Measurements from ENCODE around the gene BTBD18.

The BTBD18 gene

DNA sequence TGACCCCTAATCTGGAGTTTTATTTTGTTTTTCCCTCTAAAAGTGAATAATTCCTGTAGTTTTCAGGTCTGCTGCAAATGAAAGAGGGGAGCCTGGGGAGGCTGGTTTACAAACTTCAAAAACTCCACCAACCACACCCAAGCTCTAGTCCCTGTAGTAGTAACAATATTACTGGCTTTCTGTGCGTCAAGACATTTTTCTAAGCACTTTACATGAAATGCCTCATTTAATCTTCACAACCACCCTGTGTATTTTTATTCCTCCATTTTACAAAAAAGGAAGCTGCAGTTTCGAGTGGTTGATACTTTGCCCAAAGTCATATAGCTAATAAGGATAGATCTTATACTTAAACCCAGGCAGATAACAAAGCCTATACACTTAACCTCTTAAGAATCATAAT, 33.5 kb upstream of the BTBD18 start:
- TF ChIP-seq, protein P1, sequence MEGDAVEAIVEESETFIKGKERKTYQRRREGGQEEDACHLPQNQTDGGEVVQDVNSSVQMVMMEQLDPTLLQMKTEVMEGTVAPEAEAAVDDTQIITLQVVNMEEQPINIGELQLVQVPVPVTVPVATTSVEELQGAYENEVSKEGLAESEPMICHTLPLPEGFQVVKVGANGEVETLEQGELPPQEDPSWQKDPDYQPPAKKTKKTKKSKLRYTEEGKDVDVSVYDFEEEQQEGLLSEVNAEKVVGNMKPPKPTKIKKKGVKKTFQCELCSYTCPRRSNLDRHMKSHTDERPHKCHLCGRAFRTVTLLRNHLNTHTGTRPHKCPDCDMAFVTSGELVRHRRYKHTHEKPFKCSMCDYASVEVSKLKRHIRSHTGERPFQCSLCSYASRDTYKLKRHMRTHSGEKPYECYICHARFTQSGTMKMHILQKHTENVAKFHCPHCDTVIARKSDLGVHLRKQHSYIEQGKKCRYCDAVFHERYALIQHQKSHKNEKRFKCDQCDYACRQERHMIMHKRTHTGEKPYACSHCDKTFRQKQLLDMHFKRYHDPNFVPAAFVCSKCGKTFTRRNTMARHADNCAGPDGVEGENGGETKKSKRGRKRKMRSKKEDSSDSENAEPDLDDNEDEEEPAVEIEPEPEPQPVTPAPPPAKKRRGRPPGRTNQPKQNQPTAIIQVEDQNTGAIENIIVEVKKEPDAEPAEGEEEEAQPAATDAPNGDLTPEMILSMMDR (IDR thresholded peaks at IDR 0.05), result no peak
- TF ChIP-seq ZFX (IDR thresholded peaks at IDR 0.05; ENCODE audit: borderline replicate concordance), result no peak
- peak overlapping the region; percentile 94; the same call in 1 of the 2 replicates for H3K27ac ChIP-seq

DNA sequence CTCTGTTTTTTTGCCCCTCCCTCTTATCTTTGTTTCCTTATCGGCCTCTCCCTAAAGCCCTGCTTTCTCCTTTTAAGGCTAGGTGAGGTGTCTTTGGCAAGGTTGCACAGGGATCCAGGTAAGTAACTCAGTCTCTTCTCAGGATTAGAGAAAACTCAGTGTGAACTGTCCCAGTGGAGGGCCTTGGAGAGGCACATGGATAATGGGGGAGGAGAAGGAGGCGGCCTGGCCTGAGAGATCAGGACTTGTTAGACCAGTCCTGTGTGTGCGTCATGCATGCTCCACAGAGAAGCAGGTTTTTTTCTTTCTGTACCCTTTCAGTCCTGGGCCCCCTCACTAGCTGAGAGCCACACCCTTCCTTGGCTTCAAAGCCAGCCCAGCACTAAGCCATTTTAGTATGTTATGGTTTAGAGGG, 29.9 kb upstream of the BTBD18 start:
- peak overlapping the region; percentile 94 for H3K27ac ChIP-seq
- no peak for TF ChIP-seq ZFX (IDR thresholded peaks at IDR 0.05; ENCODE audit: borderline replicate concordance)
- TF ChIP-seq, protein P1 (IDR thresholded peaks at IDR 0.05), result no peak

DNA sequence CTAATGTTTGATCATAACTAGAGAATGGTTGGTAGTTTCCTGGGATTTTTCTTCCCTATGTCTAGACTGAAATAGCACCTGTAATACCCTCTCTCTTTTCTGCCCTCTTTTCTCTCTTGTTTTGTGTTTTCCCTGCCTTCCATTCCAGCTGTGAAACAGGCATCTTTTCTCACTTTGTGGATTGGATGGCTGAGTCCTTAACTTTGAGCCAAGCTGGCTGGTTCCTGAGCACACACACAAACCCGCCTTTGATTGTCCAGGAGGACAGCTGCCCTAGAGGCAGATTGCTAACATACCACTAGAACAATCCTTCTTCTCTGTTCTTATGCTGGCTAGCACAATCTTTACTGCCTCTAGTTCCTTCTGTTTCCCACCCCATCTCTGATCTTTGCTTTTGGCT, 27.7 kb upstream of the BTBD18 start:
- H3K27ac ChIP-seq, result peak overlapping the region; percentile 94
- no peak for TF ChIP-seq ZFX (IDR thresholded peaks at IDR 0.05; ENCODE audit: borderline replicate concordance)
- TF ChIP-seq, protein P1 (IDR thresholded peaks at IDR 0.05), result no peak

DNA sequence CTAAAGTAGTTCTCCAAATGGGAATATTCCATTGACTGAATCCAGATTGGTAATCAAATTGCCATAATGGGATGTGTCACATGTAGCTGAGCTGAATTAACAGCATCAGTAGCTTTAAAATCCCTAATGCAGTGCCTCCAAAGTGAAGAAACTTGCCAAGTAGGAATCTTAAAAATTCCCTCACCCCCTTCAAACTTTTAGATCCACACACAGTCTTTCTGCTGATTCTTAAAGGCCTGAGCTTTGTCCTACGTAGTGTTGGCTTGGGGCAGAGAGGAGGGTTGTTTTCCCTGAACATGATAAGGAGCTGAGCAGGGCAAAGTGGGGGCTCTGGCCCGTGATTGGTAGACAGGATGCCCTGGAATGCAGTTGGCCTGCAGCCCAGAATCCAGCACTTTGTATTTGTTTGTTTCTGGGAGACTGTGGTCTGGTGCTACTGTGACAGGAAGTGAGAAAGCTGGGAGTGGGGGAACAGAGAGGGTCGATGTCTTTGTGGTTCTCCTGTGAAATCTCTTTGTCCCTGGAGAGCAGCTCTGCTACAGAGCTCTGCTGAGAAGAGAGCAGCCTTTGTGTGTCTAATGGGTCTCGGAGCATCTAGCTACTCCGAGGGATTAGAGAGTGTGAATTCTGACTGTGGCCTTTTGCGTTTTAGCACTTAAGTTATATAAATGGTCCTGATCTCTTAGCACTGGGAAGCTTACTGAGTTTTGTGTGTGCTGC, 26.9 kb upstream of the BTBD18 start:
- TF ChIP-seq, protein P1 (IDR thresholded peaks at IDR 0.05), result no peak
- no peak for TF ChIP-seq ZFX (IDR thresholded peaks at IDR 0.05; ENCODE audit: borderline replicate concordance)

DNA sequence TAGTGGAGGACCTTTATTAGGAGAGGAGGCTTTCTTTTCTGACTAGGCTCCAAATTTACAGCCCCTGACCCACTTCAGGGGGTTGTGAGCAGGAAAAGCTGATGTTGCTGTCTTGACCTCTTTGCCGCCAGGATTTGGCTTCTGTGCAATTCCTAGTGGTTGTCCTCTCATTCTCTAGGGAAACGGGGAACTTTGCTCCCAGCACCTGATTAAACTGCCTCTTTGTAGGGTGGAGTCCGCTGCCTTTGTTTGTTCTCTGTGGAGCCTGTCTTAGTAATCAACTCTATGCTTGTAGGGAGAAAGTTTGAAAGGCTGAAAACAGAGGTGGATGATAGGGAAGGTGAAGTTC, 26.3 kb upstream of the BTBD18 start:
- H3K27ac ChIP-seq, result peak overlapping the region; percentile 94
- no peak for TF ChIP-seq ZFX (IDR thresholded peaks at IDR 0.05; ENCODE audit: borderline replicate concordance)
- TF ChIP-seq, protein P1 (IDR thresholded peaks at IDR 0.05), result no peak

More for the DNA sequence above, 26.9 kb upstream of the BTBD18 start:
- H3K27ac ChIP-seq, result peak overlapping the region; percentile 94

DNA sequence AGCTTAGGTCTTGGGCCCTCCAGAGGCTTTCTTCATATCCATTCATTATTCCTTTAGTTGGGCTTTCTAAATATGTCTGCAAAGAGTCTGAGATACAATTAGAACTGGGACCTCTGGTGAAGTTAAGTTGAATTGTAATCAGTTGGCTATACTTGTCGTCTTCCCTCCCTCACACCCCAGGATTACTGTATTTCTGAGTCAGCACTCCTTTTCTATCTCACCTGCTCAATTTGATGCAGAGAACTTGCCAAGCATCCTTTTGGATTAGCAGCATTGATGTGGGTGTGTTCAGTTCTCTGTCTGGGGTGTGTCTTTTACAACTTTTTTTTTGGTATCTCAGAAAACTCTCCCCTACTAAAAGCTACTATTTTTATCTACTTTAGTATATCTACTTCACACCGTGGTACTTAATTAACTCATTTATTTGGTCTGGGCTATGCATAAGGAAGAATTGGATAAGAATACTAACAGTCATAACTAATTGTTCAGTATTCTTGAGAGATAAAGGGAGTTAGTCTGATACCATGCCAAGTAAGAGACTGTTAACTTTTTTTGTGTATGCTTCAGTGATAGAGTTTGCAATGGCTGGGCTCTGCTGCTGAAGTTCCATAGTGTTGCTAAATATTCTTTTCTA, 25.1 kb upstream of the BTBD18 start:
- peak overlapping the region; percentile 94 for H3K27ac ChIP-seq
- TF ChIP-seq, protein P1 (IDR thresholded peaks at IDR 0.05), result no peak
- TF ChIP-seq ZFX (IDR thresholded peaks at IDR 0.05; ENCODE audit: borderline replicate concordance), result no peak

DNA sequence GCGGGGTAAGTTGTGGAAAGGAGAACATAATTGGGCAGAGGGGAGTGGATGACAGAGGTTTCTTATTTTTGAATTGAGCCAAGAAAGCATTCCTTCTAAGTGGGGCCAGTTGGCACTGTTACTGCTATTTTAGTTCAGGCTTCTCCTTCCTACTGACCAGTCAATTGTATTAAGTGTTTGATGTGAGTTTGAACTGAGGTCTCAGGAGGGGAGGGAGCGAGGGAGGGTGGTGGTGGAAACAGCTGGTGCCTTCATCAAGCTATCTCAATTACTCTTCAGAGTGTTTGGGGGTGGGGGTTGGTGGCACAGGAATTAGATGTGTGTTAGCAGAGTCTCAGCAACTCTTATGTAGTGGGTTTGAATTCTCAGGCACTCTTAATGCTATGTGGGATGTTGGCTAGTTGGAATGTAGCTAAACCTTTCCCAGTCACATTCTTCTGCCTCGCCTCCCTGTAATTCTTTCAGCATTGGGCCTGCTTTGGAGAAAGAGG, 24.5 kb upstream of the BTBD18 start:
- TF ChIP-seq ZFX (IDR thresholded peaks at IDR 0.05; ENCODE audit: borderline replicate concordance), result no peak
- TF ChIP-seq, protein P1 (IDR thresholded peaks at IDR 0.05), result no peak
- H3K27ac ChIP-seq, result peak overlapping the region; percentile 94

All from 22Rv1 (cell line).